Endothelial cell of umbilical vein (primary cell): Measurements from ENCODE around the gene TEX11.

Source experiments
- CTCF ChIP-seq, 2 donors: IDR thresholded peaks; 1 replicate in 1 of 2; 2 replicates in 1 of 2; pipeline ENCODE4 v1.5.1; 2011; ENCODE audit warnings: low read length in 2 of 2, mild to moderate bottlenecking in 2 of 2, moderate library complexity in 2 of 2, control low read depth in 1 of 2, inconsistent platforms in 1 of 2, low read depth in 1 of 2; ENCODE audit not compliant: insufficient read depth in 1 of 2; ENCODE audit errors: extremely low read depth in 1 of 2
- POLR2A ChIP-seq: IDR thresholded peaks from 2 replicates; pipeline ENCODE4 v1.6.1; 2012; ENCODE audit warnings: low read depth, mild to moderate bottlenecking, control low read depth, low read length
- POLR2AphosphoS5 ChIP-seq: IDR thresholded peaks from 2 replicates; pipeline ENCODE4 v1.6.1; 2012; ENCODE audit warnings: low read depth, mild to moderate bottlenecking, control low read depth, low read length, moderate library complexity; ENCODE audit not compliant: insufficient read depth

- TF ChIP-seq CTCF (IDR thresholded peaks at IDR 0.05; ENCODE audit: extremely low read depth in 1 of 2, insufficient read depth in 1 of 2, low read depth in 1 of 2, low read length in 2 of 2) (no peak), POLR2A (no peak), POLR2AphosphoS5 (no peak)
Measured at GRCh38 chrX:70479922-70480659, 428.4 kb downstream of the TEX11 start.
